ENCODE data around the gene MAK.
"Not testable (repeated sequence)": the region's sequence is repeated elsewhere in the genome, so short reads cannot be mapped to it uniquely, and the experiment has no call there.

MAK gene, protein sequence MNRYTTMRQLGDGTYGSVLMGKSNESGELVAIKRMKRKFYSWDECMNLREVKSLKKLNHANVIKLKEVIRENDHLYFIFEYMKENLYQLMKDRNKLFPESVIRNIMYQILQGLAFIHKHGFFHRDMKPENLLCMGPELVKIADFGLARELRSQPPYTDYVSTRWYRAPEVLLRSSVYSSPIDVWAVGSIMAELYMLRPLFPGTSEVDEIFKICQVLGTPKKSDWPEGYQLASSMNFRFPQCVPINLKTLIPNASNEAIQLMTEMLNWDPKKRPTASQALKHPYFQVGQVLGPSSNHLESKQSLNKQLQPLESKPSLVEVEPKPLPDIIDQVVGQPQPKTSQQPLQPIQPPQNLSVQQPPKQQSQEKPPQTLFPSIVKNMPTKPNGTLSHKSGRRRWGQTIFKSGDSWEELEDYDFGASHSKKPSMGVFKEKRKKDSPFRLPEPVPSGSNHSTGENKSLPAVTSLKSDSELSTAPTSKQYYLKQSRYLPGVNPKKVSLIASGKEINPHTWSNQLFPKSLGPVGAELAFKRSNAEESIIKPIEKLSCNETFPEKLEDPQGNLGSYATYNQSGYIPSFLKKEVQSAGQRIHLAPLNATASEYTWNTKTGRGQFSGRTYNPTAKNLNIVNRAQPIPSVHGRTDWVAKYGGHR

DNA sequence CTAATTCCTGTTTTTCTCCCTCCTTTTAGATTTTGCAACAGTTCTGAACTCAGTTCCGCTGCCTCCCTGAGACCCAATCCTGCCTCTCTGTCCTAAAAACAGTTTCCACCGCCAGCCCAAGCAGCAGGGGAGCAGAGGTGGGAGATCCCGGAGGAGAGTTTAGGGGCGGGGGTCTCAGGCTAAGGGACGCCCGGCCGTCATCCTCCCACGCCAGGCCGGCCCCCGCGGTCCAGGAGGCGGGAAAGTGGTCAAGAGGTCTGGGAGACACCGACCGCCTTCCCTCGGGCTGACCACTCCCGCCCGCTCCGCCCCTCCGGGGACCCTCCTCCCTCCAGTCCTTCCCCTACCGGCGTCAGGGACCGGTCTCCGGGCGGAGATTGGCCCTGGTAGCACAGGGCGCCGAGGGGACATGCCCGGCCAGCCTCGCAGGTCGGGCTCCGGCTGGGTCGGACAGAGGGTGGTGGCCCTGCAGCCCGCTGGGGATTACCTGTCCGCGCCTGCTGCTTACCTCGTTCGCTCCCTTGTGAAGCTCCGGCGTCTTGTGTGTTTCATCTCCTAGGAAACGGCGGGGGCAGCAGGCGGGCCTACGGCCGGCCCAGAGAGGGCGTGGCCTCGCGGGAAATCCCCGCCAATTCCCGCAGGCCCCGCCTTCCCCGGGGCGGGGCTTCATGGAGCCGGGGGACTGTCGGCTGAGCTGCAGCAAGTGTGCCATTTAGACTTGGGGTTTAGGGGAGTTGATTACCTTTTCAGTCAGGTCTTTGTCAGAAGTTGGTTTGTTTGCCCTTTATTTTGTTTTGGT, at the start of gene MAK:
MAK (minus strand) TSS at position 545 of the 799 bp plus-strand sequence. CDS start 7,891 bp downstream, outside the sequence.
- DNase-seq: peak; percentile 85

DNA sequence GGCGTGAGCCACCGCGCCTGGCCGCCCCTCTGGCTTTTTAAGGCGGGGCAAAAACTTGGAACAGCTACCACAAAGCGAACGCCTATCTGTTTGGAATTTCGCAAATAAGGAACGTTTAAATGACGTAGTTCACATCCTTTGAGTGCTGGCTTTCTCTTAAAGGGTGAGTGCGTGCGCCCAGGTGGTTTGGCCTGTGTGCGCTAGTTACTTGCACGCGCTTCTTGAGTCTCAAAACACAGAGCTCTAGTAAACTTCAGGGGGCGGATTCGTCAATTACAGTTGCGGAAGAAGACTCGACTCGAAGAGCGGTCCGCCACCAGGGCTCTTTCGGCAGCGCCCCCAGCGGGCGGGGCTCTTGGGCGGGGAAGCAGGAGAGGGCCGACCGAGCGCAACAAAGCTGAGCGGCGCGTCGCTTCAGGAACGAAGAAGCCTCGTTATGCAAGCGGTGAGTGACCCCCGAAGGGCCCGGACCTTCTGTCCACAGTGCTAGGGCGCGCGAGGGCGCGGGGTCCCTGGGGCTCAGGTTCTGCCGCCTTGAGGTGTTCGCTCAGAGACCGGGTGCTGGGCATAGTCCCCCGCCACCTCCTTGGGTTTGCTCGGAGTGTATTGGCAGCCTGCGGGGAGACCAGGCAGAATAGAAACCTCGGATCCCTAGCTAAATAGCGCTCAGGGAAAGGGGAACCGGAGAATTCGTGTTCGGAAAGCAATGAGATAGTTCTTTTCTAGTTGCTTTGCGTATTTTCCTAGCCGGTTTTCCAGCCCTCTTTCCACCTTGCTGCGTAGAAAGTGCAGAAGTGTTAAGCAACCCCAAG, 48.6 kb upstream of the MAK start, which contains the start of gene SYCP2L:
SYCP2L (plus strand) TSS at position 362 of the 812 bp plus-strand sequence; CDS start at position 437, 75 bp downstream.
- DNase-seq: peak; percentile 13

DNA sequence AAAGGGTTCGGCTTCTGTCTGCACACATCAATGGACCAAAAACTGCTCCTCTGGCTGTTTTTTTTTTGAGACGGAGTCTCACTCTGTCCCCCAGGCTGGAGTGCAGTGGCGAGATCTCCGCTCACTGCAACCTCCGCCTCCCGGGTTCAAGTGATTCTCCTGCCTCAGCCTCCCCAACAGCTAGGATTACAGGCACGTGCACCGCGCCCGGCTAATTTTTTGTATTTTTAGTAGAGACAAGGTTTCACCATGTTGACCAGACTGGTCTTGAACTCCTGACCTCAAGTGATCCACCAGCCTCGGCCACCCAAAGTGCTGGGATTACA, 48.0 kb upstream of the MAK start:
- DNase-seq: not testable (repeated sequence)

DNA sequence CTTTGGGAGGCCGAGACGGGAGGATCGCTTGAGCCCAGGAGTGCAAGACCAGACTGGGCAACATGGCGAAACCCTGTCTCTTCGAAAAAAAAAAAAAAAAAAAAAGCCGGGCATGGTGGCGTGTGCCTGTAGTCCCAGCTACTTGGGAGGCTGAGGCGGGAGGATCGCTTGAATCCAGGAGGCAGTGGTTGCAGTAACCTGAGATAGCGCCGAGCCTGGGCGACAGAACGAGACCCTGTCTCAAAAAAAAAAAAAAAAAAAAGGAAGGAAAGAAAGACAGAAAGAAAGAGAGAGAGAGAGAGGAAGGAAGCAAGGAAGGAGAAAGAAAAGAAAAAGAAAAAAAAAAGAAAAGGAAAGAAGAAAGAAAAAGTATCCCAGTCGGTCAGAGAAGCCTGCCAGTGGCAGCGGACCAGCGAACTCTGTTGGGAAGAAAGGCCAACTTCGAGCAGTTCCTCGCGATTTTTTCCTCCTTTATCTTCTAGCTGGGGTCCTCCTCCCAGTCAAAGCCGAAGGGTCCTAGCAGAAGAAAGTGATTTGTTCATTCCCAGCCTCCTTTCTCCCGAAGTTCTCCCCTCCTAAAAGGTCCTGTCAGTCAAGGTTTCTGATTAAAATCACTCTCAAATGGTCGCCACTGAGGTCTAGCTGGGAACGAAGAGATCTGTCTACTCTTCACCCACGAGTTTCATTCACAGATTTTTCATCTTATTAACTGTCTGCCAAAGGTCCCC, 46.1 kb upstream of the MAK start:
- DNase-seq: no peak

DNA sequence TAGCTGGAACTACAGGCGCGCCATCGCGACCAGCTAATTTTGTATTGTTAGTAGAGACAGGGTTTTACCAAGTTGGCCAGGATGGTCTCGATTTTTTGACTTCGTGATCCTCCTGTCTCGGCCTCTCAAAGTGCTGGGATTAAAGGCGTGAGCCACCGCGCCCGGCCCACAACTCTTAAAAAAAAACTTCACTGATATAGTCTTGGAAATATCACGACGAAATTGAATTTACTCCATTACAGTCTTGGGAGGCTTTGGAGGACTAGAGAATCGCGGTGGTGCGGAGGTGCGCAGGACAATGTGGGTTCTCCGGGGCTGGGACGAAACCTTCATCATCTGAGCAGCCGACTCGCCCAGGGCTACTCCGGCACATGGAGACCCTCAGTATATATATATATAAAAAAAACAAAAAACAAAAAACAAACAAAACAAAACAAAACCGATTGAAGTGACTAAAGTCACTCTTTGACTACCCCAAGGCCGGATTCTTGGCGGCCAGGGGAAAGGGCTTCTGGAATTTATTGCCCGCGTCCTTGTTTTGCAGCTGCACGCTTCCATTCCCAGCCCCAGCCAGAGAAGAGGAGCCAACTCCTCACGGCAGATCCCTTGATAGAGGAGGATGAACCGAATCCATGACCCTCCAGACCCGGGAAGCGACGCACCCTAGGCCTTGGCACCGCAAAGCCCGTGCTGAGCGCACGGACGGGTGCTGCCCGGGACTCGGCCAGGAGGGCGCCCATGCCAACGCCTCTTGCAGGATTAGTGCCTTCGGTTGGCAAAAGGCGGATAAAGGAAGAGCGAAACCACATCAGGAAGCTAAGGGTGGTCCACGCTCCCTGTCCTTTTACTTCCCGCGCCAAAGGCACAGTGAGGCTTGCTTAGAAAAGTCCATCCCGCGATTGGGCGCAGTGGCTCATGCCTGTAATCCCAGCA, 45.2 kb upstream of the MAK start:
- DNase-seq: no peak

DNA sequence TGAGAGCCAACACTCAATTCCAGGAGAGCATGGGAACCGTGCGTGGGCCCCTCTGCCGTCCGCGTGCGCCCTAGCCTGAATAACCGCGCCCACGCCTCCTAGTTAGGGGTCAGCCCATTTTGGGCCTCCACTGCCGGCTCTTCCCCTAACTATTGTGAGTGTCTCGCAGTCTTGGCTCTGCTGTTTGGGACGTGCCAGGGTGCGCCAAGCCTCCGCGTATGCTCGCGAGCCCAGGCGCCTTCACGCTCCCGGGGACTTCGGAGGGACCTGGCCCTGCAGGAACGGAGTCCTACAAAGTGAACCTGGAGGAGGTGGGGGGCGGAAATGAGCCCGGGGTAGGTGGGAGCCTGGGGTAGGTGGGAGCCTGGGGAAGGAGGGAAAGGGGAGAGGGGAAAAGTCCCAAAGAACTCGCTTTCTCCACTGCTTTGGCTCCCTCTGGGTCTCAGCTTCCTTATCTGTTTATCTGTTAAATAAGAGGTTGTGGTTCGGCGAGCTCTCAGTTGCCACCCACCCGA, 44.4 kb upstream of the MAK start:
- no peak for DNase-seq

DNA sequence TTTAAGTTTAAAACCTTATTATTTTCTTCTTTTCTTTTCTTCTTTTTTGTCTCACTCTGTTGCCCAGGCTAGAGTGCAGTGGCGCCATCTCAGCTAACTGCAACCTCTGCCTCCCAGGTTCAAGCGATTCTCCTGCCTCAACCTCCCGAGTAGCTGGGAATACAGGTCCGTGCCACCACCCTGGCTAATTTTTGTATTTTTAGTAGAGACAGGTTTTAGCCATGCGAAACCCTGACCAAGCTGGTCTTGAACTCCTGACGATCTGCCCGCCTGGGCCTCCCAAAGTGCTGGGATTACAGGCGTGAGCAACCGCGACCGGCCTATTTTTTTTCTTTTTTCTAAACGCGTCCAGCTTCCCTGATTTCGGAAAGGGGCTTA, 43.9 kb upstream of the MAK start:
- DNase-seq: not testable (repeated sequence)

DNA sequence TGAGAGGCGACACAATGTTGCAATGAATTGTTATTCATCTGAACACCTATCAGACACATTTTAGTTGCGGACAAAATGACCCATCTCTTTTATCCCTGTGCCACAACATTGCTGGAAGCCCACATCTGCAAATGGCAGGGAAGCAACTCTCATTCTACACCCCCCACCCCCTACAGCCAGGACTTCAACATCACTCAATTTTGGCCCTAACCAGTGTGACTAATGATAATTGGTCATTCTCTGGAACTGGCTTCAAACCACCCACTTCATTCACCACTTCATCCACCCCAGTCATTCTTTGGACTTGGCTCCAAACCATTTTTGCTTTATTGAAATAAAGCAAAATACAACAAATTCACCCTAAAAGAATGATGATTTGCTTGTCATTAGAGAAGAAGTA, 42.0 kb upstream of the MAK start:
- no peak for DNase-seq

DNA sequence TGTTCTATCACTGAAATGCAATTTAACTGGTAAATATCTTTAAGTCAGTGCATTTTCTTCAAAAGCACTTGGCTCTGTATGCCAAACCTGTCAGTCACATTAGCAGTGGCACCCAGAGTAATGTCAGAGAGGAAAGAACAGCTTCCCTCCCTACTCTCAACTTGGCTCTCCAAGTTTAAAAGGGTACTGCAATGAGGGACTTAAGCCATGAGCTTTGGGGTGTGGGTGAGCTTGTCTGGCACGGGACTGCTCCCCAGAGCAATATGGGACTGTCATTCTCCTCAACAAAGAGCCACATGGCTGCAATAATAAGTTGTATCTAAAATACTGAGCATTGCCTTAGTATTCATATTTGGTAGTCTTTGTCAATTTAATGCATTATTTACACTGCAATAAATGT, 39.5 kb upstream of the MAK start:
- DNase-seq: no peak

DNA sequence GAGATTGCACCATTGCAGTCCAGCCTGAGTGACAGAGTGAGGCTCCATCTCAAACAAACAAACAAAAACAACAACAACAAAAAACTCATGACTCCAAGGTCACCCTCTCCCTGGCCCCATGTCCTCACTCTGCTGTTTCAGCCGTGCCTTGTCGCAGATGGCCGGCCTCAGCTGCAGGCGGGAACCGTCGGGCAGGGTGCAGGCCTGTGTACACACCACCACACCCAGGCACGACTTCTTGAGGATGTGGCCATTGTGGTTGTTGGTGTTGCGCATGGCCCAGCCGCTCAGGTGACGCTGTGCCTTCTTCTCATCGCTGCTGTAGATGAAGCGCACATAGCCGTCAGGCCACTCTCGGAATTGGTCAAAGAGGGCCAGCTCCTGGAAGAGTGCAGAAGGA, 38.7 kb upstream of the MAK start:
- no peak for DNase-seq

DNA sequence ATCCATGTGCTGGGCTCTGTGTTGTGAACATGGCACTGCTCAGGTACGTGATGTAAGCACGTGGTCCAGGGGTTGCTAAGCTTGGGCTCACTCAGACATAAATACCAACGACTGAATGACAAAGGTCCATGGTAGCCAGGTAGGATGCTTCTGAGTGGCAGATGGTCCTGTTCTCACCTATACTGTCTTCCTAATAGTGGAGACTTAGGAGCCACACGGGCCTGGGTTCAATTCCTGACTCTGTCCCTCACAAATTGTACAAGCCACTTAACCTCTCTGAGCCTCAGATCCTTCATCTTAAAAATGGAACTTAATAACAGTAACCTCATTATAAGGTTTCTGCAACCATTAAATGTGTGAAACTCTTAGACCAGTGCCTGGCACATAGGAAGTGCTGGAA, 36.7 kb upstream of the MAK start:
- DNase-seq: no peak

DNA sequence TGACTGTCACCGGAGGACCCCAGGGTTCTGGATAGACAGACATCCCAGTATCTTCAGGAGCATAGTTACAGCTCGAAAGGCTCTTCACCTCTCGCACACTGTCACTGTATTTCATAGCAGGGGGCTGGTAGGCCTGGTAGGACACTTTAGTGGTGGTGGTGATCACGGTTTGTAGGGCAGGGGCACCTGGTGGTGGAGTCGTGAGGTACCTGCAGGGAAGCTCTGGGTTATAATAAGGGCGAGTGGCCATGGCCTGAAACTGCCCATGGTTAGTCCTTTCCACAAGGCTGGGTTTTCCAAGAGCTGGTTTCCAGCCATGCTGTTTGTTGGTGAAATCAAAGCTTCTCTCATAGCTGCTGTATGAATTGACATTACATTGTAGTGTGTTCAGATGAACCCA, 35.9 kb upstream of the MAK start:
- DNase-seq: no peak

DNA sequence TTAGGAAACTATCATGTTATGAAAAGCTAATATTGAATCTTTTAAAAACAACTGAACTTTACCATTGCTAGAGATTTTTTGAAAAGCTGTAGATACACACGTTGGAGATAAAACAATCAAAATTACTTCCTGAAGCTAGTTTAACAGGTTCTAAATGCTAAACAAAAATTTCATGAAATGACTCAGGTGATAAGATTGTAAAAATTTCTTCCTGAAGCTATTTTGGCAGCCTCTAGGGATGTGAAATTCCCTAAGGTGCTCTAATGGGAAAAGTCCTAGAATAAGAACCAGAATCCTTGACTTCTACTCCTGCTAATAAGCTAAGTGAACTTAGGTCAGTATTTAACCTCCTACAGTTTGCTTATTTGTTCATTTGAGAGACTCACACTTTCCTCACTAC, 35.0 kb upstream of the MAK start:
- no peak for DNase-seq

DNA sequence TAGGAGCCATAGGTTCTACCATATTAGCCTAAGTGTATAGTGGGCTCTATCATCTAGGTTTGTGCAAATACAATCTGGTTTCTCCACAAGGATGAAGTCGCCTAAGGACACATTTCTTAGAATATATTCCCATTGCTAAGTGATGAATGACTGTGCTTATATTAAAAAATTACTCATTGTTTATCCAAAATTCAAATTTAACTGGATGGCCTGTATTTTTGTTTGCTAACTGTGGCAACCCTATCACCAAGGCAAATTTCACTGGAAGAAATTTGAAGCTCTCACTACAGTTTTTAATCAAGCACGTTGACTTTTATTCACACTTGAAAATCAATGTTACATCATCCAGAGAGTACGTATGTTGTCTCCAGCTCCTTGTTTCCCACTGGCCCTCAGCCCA, 29.6 kb upstream of the MAK start:
- no peak for DNase-seq

DNA sequence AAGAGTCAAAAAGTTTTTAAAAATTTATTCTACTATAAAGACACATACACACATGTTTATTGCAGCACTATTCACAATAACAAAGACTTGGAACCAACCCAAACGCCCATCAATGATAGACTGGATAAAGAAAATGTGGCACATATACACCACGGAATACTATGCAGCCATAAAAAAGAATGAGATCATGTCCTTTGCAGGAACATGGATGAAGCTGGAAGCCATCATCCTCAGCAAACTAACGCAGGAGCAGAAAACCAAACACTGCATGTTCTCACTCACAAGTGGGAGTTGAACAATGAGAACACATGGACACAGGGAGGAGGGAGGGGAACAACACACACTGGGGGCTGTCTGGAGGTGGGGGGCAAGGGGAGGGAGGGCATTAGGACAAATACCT, 28.4 kb upstream of the MAK start:
- DNase-seq: not testable (repeated sequence)

DNA sequence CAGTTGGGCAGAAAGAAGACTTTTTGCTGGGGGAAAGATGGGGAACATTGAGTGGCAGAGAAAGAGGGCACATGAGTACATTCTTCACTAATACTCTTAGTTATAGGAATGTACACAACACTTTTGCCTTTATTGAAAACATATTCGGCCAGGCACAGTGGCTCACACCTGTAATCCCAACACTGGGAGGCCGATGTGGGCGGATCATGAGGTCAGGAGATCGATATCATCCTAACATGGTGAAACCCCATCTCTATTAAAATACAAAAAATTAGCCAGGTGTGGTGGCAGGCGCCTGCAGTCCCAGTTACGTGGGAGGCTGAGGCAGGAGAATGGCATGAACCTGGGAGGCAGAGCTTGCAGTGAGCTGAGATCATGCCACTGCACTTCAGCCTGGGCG, 24.7 kb upstream of the MAK start:
- not testable (repeated sequence) for DNase-seq

DNA sequence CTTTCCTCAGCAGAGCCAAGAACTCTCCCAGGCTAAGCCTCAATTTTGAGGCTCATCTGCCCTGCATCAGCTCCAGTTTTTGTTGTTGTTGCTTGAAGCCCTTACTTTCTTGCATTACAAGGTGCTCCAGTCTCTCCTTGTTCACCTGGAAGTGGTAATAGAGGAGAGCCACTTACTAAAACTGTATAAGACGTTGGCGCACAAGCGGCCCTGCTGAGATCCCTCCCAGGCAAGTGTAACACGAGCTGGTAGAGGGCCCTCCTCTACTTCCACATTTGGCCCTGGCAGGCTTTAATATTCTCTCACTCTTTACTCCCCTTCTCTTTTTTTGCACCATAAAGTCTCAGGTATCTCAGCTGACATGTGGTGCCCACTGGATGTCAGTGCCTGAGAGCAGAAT, 24.0 kb upstream of the MAK start:
- no peak for DNase-seq

DNA sequence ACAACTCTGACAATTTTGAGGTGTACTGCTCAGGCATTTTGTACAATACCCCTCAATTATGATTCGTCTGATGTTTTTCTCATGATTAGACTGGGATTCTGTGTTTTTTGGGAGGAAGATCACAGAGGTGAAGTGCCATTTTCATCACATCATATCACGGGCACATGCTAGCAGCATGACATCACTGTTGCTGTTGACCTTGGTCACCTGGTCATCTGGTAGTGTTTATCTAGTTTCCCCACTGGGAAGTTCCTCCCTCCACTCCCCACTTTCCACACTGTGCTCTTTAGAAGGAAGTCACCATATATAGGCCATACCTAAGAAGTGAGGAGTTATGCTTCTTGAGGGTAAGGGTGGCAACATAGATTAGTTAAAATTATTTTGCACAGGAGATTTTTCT, 22.7 kb upstream of the MAK start:
- DNase-seq: no peak

DNA sequence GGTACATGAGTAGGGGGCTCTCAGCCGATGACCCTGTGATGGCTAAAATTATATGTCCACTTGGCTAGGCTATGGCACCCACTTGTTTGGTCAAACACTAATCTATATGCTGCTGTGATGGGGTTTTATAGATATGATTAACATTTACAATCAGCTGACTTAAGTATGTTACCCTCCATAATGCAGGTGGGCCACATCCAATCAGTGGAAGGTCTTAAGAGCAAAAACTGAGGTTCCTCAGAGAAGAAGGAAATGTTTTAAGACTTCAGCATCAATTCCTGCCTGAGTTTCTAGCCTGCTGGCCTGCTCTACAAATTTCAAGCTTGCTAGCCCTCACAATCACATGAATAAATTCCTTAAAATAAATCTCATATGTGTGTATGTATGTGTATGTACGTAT, 18.9 kb upstream of the MAK start:
- DNase-seq: no peak

DNA sequence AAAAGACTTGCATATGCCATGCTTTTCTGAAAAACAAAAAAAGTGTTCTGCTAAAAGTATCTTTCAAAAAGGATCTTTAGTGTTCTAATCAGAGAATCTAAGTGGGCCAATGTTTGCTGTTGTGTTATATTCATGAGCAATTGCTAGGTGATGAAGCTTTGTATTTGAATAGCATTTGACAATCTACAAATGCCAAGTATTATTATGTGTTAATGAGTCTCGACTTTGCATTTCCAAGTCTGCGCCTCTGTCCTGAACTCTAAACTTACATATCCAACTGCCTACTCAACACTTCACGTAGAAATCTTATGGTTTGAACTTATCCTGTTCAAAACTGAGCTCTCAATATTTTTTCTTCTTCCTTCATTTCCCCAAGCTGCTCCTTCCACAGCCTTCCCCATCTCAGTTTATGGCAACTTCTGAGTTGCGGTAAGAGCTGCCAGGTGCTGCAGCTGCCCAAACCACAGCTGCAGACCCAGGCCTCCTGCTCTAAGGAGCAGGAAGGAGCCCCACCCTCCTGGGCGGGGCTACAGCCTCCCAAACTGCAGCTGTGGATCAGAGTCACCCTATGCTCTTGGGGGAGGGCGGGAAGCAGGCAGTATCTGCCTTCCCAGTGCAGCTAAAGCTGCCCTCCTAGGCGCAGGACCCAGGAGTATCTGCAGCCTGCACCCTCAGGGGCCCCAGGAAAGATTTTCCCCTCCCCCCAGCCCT, 16.7 kb upstream of the MAK start:
- no peak for DNase-seq
